EL (cell line): Measurements from ENCODE around the gene GPR107.
A peak's percentile ranks its signal among the peaks of the same experiment; 100 is the strongest.
"Not testable (repeated sequence)": the region's sequence is repeated elsewhere in the genome, so short reads cannot be mapped to it uniquely, and the experiment has no call there.

Experiments
- DNase-seq: peaks from one replicate; pipeline ENCODE4 v3.0.0-alpha.2; 2016

Gene GPR107

DNA sequence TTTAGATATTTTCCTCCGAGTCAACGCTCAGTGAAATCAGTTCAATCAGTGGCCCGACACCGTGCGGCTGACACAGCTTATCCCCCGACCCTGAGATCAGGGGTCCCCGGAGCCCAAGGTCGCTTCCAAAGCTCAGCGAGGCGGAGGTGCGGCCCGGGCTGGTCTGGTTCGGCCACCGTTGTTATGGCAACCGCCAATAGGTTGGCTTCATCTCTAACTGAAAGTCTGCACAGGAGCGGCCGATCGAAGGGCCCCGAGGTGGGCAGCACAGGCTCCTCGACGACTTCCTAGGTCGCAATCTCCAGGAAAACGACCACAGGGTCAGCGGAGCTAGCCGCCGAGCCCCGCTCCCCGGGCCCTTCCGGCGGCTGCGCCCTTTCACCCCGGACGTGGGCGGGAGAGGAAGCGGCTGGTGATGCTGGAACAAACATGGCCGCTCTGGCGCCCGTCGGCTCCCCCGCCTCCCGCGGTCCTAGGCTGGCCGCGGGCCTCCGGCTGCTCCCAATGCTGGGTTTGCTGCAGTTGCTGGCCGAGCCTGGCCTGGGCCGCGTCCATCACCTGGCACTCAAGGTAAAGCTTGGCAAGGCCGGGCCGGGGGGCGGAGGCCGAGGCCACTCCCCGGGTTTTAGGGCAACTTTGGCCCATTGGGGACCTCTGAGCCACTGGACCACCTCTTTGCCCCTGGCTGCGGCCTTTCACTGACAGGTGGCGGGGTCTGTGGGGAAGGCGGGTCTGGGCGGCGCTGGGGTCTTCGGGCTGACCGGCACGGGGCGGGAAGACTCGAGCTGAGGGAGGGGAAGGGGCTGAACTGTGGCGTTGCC lies at the start of gene GPR107:
Gene GPR107, plus strand, starts transcription at position 403 of the 821 bp plus-strand sequence. Its CDS starts 27 bp downstream, at position 430.
- peak; percentile 73 for DNase-seq

DNA sequence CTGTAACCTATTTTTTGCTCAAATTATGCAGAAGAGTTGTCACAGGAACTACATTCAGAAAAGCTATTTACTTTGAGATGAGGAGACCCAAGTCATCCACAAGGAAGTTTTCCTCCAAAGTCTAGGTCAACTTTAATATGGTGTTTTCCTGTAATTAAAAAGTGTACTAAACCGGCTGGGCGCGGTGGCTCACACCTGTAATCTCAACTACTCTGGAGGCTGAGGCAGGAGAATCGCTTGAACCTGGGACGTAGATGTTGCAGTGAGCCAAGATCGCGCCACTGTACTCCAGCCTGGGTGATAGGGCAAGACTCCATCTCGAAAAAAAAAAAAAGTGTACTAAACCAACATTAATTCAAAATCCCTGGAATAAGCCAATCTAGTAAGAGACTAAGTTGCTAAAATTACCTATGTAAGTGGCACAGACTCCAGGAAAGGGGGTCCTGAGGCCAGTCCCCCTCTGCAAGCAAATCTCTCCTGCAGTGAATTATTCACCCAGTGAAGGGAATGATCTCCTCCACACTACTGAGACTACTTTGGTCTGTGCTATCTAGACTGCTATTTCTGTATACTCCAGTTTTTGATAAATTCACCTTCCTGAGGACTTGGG lies 49.7 kb upstream of the GPR107 start:
- no peak for DNase-seq

DNA sequence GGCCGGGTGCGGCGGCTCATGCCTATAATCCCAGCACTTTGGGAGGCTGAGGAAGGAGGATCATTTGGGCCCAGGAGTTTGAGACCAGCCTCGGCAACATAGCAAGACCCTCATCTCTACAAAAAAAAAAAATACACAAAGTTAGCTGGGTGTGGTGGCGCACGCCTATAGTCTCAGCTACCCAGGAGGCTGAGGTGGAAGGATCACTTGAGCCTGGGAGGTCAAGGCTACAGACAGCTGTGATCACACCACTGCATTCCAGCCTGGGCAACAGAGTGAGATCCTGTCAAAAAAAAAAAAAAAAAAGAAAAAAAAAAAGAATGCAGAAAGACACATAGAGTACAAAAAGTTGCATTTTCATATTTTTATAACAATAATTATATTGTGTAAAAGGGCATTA lies 46.8 kb upstream of the GPR107 start:
- DNase-seq: not testable (repeated sequence)

DNA sequence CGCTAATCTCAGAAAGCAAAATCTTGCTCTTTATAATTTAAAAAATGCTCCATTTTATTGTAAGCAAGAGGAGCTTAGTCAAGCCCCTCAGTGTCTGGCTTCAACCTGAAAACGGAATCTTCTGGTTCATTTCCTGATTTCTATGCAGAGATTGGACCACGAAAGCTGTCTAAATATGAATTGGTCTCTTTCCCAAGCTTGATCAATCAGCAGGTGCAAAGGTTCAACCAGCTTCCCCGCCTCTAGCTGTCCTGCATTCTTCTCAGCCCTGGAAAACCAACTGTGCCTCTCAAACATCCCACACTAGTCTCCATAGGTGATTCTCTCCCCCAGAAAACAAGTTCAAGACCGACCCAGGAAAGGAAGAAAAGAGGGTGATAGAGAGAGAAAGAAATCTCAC lies 45.2 kb upstream of the GPR107 start:
- DNase-seq: no peak

DNA sequence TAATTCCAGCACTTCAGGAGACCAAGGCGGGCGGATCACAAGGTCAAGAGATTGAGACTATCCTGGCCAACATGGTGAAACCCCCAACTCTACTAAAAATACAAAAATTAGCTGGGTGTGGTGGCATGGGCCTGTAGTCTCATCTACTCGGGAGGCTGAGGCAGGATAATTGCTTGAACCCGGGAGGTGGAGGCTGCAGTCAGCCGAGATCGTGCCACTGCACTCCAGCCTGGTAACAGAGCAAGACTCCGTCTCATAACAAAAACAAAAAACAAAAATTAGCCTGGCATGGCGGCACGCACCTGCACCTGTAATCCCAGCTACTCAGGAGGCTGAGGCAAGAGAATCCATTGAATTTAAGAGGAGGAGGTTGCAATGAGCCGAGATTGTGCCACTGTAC lies 44.2 kb upstream of the GPR107 start:
- not testable (repeated sequence) for DNase-seq

DNA sequence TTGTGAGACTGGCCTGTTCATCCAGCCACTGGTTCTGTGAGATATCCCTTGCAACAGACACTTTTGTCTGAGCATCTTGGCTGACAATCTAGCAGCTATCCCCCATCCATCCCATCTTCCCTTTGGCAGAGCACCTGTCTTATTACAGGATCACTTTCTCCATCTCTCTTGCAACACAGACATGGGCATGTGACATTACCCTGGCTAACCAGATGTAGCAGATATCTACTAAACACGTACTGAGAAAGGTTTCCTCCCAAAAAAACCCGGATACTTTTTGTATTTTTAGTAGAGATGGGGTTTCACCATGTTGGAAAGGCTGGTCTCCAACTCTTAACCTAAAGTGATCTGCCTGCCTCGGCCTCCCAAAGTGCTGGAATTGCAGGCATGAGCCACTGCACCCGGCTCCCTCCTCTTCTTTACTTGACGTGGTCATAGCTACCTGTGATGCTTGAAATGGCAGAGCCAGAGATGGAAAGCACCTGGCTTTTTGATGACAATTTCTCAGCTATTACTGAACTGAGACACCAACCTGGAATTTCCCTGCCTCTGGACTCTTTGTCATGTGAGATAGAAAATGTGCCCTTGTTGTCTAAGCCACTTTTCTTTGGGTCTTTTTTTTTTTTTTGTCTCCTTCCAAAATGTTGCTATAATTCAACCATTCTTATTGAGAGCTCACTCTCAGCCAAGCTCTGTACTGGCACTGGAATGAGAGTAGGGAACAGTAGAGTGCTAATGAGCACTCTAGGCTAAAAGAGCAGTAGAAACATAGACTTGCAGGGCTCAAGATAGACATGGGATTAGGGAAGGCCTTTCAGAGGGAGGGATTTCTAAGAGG lies 43.3 kb upstream of the GPR107 start:
- DNase-seq: no peak

DNA sequence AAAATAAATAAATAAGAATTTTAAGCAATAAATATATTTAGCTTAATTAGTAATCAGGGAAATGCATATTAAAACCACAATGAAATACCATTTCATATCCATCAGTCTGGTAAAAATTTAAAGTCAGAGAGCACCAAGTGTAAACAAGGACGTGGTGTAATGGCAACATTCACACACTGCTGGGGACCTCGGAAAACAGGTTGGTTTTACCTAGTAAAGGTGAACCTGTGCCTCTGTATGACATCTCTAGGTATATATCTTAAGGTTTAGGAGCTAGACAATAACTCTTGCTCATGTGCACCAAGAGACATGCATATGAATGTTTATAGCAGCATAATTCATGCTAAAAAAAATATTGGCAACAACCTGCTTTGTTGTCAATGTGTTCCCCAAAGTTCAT lies 40.4 kb upstream of the GPR107 start:
- DNase-seq: no peak

DNA sequence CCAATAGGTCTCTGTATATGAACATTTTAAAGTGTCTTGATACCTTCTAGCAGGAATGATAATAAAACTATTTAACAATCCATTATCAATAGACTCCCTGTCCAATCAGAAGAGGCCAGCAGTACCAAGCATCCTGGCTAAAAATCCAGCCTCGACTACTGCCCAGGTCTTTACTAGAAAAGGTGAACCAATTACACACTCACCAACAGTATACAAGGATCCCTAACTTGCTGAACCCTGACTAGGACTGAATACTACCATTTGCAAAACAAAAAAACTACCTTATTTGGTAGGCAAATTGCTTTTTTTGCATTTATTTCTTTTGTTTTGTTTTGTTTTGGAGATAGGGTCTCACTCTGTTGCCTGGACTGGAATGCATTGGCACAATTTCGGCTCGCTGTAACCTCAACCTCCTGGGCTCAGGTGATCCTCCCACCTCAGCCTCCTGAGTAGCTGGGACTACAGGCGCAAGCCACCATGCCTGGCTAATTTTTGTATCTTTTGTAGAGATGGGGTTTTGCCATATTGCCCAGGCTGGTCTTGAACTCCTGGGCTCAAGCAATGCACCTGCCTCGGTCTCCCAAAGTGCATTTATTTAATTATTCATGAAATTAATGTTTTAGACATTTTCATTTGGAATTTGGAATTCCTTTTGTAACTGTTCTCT lies 38.2 kb upstream of the GPR107 start:
- DNase-seq: no peak

DNA sequence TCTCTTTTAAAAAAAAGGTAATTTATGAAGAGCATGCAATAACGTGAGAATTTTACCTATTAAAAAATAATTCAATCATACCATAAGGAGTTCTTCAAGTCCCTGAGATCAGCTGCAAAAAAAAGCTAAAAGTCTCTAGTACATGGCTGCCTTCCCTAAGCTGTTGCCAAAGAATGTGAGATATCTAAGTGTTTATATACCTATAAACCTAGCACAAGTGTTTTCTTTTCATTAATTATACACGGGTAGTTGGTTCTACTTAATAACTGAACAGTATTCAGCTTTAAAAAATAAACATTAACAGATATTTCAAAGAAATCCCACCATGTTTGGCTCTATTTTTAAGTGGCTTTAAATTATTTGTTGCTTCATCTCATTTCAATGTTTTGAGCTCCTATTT lies 36.6 kb upstream of the GPR107 start:
- no peak for DNase-seq

DNA sequence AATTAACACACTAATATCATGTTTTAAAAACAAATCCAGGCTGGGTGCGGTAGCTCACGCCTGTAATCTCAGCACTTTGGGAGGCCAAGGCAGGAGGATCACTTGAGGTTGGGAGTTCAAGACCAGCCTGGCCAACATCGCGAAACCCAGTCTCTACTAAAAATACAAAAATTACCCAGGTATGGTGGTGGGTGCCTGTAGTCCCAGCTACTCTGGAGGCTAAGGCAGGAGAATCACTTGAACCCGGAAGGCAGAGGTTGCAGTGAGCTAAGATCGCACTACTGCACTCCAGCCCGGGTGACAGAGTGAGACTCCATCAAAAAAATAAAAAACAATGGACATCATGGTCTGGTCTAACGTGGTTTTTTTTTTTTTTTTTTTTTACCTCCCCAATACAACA lies 36.2 kb upstream of the GPR107 start:
- DNase-seq: not testable (repeated sequence)

DNA sequence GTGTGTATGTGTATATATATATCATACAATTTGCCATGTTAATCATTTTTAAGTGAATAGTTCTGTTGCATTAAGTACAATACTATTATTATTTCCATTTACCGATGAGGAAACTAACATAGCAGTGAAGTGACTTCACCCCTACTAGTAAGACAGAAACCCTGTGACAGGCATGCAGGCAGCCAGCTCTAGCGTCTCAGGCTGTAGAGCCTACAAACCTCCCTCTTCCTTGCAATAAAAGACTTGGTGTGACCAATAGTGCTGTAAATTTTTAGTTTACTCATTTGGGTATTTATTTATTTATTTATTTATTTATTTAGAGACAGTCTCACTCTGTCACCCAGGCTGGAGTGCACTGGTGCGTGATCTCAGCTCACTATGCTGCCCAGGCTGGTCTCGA lies 35.4 kb upstream of the GPR107 start:
- DNase-seq: no peak

DNA sequence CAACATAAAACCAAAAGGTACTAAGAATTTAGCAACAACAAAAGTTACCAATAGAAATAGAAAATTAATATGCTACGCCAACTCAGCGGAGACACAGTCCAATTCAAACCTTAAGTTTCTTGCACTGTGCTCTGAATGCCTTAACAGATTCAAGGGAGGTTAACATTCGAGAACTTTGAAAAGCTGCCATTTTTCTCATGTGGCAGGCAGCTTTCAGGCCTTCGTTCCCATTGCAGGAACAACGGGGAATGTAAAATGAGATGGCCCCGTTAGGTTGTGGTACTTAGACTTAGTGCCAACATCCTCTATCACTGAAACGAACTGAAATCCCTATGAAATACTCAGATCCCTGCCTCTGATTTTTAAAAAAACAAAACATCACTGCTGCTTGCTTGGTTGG lies 33.1 kb upstream of the GPR107 start:
- no peak for DNase-seq

DNA sequence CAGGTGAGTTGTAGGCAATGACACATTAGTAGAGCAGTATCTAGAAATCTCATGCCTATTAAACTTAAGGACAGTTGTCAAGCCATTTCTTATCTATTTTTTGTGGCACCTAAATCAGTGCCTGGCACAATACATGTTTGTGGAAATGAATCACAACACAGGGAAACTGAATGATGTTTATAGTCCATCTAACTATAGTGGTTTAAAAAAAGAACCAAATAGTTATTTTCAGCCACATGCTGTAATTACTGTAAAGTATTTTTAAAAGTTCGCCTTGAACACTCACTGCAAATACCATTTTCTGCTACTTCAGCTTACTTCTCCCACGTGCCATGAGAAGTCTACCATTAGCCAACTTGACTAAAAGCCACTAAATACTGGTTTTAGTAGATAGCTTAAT lies 32.6 kb upstream of the GPR107 start:
- no peak for DNase-seq

DNA sequence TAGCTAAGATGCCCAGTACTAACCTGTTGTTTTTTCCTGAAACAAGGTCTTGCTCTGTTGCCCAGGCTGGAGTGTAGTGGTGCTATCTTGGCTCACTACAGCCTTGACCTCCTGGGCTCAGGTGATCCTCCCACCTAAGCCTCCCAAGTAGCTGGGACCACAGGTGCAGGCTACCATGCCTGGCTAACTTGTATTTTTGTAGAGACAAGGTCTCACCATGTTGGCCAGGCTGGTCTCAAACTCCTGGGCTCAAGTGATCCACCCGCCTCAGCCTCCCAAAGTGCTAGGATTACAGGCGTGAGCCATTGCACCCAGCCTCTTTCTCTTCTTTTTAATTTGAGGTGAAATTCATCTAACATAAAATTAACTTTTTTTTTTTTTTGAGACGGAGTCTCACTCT lies 31.9 kb upstream of the GPR107 start:
- not testable (repeated sequence) for DNase-seq

DNA sequence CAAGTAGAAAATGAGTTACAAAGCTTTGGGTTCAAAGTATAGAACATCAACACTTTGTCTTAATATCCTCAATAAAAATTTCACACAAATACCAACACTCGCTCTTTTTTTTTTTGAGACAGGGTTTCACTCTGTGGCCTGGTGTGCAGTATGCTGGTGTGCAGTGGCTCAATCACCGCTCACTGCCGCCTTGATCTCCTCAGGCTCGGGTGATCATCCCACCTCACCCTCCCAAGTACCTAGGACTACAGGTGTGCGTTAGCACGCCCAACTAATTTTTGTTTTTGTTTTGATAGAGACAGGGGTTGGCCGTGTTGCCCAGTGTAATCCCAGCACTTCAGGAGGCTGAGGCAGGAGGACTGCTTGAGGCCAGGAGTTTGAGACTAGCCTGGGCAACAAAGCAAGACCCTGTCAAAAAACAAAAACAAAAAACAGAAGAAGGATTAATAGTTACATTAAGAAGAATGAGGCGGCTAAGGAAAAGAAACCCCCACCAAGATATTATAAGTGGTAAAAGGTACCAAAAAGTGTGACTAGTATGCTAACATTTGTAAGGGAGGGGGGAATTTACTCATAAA lies 31.1 kb upstream of the GPR107 start:
- DNase-seq: no peak

DNA sequence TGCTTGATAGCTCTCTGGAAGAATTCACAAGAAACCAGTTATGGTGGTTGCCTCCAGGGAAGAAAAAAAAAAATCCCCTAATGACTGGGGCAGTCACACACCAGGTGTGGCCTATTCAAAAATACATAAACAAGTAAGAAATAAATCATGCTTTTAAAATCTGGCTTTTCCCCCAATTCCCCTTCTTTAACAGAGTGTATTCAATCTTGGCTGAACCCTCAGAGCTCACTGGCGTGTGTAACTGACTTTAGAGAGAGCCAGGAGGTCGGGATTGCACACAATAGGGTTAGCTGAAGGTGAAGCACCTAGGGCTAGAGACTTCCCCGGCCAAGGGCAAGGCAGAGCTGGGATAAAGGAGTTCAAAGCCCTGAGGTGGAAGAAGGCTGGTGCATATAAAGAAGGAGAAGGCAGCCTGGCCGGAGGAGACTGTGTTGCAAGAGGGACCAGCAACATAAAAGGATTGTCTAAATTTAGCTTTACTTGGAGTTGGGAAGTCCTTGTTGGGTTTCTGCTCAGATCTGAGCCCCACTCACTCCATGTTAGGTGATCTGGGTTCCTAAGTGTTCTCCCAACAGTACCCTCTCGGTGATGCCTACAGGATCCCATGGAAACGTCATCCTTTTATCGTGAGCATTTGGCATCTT lies 30.4 kb upstream of the GPR107 start:
- no peak for DNase-seq

DNA sequence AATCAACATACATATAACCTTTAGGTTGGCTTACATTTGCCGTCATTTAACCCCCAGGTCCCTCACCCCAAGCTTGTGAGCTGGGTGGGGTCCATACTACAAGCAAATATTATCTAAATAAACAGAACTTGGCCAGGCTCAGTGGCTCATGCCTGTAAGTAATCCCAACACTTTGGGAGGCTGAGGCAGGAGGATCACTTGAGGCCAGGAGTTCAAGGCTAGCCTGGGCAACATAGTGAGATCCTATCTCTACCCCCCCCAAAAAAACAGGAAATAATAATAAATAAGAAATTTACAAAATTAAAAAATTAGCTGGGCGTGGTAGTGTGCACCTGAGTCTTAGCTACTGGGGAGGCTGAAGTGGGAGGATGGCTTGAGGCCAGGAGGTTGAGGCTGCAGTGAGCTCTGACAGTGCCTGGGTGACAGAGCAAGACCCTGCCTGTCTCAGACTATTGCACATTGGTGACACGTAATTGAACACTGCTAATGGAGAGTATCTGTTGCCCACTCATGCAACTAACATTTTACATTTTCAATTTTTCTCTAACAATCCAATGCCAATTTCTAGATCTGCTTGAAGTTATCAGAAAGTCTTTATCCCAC lies 29.6 kb upstream of the GPR107 start:
- DNase-seq: no peak

DNA sequence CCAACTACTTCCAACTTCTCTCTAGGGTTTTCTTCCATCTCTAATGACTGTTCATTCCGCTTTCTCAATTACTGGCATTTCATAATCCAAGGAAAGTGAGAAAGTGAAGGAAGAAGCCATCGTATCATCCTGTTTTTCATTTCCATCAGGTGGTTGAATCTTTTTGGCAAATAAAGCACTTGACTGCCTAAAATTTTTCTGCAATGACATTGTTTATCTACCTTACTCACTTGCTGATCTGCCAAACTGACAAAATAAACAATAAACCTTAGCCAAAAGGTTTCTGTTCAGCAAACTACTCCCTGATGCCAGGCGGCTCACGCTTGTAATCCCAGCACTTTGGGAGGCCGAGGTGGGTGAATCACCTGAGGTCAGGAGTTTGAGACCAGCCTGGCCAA lies 29.1 kb upstream of the GPR107 start:
- no peak for DNase-seq

DNA sequence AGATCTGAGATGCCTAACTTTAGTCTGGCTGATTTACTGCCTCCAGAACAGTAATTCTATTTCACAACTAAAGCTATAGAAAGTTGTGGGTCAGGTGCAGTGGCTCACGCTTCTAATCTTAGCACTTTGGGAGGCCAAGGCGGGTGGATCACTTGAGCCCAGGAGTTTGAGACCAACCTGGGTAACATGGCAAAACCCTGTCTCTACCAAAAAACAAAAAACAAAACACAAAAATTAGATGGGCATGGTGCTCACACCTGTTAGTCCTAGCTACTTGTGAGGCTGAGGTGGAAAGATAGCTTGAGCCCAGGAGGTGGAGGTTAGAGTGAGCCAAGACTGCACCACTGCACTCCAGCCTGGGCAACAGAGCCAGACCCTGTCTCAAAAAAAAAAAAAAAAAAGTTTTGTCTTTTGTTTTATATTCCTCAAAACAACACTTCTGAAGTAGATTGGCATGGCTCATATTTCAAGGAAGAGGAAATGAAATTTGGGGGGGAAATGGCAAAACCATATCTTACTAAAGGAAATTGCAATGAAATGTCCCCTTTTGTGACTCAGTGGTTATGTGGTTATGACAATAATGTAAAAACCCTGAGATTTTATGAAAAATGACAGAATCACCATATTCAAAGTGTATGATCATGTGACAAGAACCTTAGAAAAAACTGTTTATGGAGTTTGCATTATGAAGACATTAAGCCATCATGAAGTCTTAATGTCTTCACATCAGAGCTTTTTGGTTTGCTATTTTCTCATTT lies 26.9 kb upstream of the GPR107 start:
- DNase-seq: no peak

DNA sequence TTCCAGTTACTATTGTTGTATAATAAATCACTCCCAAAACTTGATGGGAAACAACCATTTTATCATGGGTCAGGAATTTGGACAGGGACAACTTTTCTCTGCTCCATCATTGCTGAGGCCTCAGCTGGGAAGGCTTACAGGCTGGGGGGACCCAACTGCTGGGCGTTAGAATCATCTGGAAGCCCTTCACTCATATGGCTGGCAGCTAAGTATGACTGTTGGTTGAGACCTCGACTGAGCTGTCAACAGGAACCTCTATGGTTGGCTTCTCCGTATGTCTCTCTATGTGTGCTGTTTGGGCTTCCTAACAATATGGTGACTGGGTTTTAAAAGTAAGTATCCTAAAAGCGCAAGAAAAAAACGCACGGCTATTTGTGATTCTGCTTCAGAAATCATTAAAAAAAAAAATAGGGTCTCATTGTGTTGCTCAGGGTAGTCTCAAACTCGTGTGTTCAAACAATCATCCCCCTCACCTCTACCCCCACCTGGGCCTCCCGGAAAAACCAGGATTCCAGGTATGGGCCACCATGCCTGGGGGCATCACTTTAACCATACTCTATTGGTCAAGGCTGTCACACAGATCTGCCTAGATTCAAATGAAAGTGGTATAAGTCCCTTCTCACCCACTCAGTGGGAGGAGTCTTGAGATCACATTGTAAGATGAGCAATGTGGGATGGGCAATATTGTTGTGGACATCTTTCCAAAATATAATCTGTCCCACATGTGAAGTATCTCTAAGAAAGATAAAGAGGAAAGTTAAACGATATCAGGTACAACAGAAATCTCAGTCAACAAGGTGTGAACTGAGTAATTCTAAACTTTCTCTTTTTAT lies 26.0 kb upstream of the GPR107 start:
- no peak for DNase-seq
